Measurements from ENCODE around the gene GRHL1.

The GRHL1 gene

DNA sequence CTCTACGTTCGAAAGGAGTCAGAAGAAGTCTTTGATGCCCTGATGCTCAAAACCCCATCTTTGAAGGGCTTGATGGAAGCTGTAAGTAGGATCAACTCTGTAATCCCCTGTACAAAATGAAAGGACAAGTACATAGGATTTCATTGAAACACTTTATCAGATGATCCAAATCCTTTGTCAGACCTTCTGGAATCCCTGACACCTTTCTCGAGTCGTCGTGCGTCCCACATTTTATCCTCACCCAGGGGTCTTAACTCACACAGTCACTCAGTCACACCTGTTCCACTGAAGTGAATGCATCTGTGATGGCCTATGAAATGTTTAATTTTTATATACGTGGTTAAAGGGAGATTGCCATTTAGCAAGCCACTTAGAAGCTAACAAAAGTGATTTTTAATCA, 44.8 kb downstream of the GRHL1 start:
- Histone ChIP-seq H3K27ac (ENCODE audit: low read depth, low read length) (no peak overlapping the region), H3K36me3 (ENCODE audit: low read length) (no peaks in the 10 kb centered on the region), H3F3A (ENCODE audit: insufficient read depth) (no peaks in the 10 kb centered on the region), H2AFZ (ENCODE audit: low read depth, low read length, severe bottlenecking) (no peak overlapping the region), H3K9me3 (ENCODE audit: insufficient read depth, low read length) (no peaks in the 10 kb centered on the region), H3K4me2 (ENCODE audit: low read depth, low read length, poor library complexity, severe bottlenecking) (no peak overlapping the region), H3K9me2 (replicated peaks; ENCODE audit: insufficient read depth, low read length) (no peaks in the 10 kb centered on the region), H3K79me2 (ENCODE audit: insufficient read depth, low read length) (no peaks in the 10 kb centered on the region), H4K20me1 (ENCODE audit: low read depth, low read length) (no peaks in the 10 kb centered on the region), H3K9ac (ENCODE audit: low read length) (no peak overlapping the region), H3K27me3 (ENCODE audit: low read length) (no peaks in the 10 kb centered on the region), H3K4me3 (ENCODE audit: insufficient read depth, low read length, poor library complexity, severe bottlenecking) (no peak overlapping the region)
- TF ChIP-seq, protein P1, sequence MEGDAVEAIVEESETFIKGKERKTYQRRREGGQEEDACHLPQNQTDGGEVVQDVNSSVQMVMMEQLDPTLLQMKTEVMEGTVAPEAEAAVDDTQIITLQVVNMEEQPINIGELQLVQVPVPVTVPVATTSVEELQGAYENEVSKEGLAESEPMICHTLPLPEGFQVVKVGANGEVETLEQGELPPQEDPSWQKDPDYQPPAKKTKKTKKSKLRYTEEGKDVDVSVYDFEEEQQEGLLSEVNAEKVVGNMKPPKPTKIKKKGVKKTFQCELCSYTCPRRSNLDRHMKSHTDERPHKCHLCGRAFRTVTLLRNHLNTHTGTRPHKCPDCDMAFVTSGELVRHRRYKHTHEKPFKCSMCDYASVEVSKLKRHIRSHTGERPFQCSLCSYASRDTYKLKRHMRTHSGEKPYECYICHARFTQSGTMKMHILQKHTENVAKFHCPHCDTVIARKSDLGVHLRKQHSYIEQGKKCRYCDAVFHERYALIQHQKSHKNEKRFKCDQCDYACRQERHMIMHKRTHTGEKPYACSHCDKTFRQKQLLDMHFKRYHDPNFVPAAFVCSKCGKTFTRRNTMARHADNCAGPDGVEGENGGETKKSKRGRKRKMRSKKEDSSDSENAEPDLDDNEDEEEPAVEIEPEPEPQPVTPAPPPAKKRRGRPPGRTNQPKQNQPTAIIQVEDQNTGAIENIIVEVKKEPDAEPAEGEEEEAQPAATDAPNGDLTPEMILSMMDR (IDR thresholded peaks at IDR 0.05; ENCODE audit: insufficient read depth, low read length, poor library complexity, severe bottlenecking), result no peak
- TF ChIP-seq EZH2phosphoT487 (conservative IDR thresholded peaks at IDR 0.05; ENCODE audit: low read length), result no peak

DNA sequence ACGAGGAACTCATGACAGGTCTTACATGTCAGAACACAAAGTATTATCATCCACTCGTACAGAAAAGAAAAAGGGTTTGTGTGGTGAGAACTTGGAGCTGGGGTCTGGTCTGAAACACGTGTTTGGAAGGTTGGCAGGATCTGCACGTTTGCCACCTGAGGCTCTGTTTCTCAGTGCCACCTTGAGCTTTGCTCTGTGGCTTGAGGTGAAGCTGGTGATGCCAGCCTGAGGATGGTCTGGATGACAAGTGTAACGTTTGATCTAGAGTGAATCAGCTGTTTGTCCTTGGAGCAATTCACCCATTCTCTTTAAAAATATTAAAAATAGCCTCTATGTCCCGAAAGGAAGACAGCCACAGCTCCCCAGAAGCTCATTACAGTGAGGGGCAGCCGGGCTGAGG, 46.4 kb downstream of the GRHL1 start:
- no peaks in the 10 kb centered on the region for H3K9me2 ChIP-seq (replicated peaks; ENCODE audit: insufficient read depth, low read length)
- no peak overlapping the region for H3K4me2 ChIP-seq (ENCODE audit: low read depth, low read length, poor library complexity, severe bottlenecking)
- no peaks in the 10 kb centered on the region for H4K20me1 ChIP-seq (ENCODE audit: low read depth, low read length)
- no peaks in the 10 kb centered on the region for H3K36me3 ChIP-seq (ENCODE audit: low read length)
- H3K27ac ChIP-seq (ENCODE audit: low read depth, low read length), result no peak overlapping the region
- no peak overlapping the region for H2AFZ ChIP-seq (ENCODE audit: low read depth, low read length, severe bottlenecking)
- no peak for TF ChIP-seq EZH2phosphoT487 (conservative IDR thresholded peaks at IDR 0.05; ENCODE audit: low read length)
- TF ChIP-seq, protein P1 (IDR thresholded peaks at IDR 0.05; ENCODE audit: insufficient read depth, low read length, poor library complexity, severe bottlenecking), result no peak
- H3K9ac ChIP-seq (ENCODE audit: low read length), result no peak overlapping the region
- no peaks in the 10 kb centered on the region for H3F3A ChIP-seq (ENCODE audit: insufficient read depth)
- no peaks in the 10 kb centered on the region for H3K79me2 ChIP-seq (ENCODE audit: insufficient read depth, low read length)
- H3K27me3 ChIP-seq (ENCODE audit: low read length), result no peaks in the 10 kb centered on the region
- no peaks in the 10 kb centered on the region for H3K9me3 ChIP-seq (ENCODE audit: insufficient read depth, low read length)
- H3K4me3 ChIP-seq (ENCODE audit: insufficient read depth, low read length, poor library complexity, severe bottlenecking), result no peak overlapping the region

DNA sequence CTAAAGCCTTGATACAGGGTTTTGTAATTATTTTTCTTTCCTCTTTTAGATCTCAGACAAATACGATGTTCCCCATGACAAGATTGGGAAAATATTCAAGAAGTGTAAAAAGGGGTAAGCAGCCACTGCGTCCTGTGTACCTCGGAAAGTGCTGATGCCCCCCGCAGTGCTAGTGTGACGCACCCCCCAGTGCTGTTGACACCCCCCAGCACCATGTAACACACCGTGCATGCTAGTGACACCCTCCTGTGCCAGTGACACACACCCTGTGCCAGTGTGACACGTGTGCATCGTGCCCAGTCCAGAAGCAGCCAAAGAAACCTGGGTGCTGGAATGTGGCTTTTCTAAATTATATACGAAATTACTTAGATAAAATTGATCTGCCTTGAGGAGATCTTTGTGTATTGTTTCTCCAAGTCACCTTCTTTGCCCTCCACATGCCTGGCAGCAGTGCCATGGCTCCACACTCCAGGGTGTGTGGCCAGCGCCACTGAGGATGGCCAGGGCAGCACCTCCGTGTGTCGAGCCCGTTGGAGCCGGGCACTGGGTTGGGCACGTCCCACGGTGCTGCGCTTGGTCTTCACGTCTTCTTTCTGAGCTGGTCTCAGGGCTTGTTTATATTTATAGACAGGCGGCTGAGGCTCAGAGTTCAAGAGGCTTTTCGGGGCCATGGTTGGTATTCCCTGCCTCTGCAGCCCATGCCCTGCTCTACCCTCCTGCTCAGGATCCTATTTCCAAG, 47.6 kb downstream of the GRHL1 start:
- Histone ChIP-seq H3K9ac (ENCODE audit: low read length) (no peak overlapping the region), H4K20me1 (ENCODE audit: low read depth, low read length) (no peaks in the 10 kb centered on the region), H3K4me2 (ENCODE audit: low read depth, low read length, poor library complexity, severe bottlenecking) (no peak overlapping the region), H3K9me2 (replicated peaks; ENCODE audit: insufficient read depth, low read length) (no peaks in the 10 kb centered on the region), H3K79me2 (ENCODE audit: insufficient read depth, low read length) (no peaks in the 10 kb centered on the region), H3K4me3 (ENCODE audit: insufficient read depth, low read length, poor library complexity, severe bottlenecking) (no peak overlapping the region), H3K27me3 (ENCODE audit: low read length) (no peaks in the 10 kb centered on the region), H3K27ac (ENCODE audit: low read depth, low read length) (no peak overlapping the region), H3F3A (ENCODE audit: insufficient read depth) (no peaks in the 10 kb centered on the region), H2AFZ (ENCODE audit: low read depth, low read length, severe bottlenecking) (no peak overlapping the region), H3K9me3 (ENCODE audit: insufficient read depth, low read length) (no peaks in the 10 kb centered on the region), H3K36me3 (ENCODE audit: low read length) (no peaks in the 10 kb centered on the region)
- TF ChIP-seq, protein P1 (IDR thresholded peaks at IDR 0.05; ENCODE audit: insufficient read depth, low read length, poor library complexity, severe bottlenecking), result no peak
- TF ChIP-seq EZH2phosphoT487 (conservative IDR thresholded peaks at IDR 0.05; ENCODE audit: low read length), result no peak

Measured in SU-DHL-6 (cell line).